ENCODE measurements around the gene SELENOI. TPM values are rescaled to one million over a fixed set of nuclear protein-coding genes. Genes with fewer than 3 reads are reported as not detected.
A peak's percentile ranks its signal among the peaks of the same experiment; 100 is the strongest.

The SELENOI gene
- total and polyA plus RNA-seq, 10 of the 15 experiments (the other 5 are each of a cell fraction or from before 2014, with no cell fraction given): 5.2 to 31.4 (median 17.4) TPM

GRCh38 chr2:26376799-26377198 lies 30.9 kb downstream of the SELENOI start:
- ChIA-PET CTCF (no interaction called here), RAD21 (ENCODE audit: unreplicated experiment) (no interaction called here), POLR2A (interaction anchor here (1.3 to 1.4 kb wide), 2 partner anchors 30 to 130 kb away, joined by 4 read pairs; partner anchors contain the start of gene ADGRF3), SMC1A (ENCODE audit: uncharacterized antibody, unreplicated experiment) (interaction anchor here (0.7 kb wide), 1 partner anchor 476 kb away, joined by 3 read pairs; no protein-coding TSS in a partner anchor)
- DNase-seq (ENCODE audit: low read depth, low spot score) (no peak), FAIRE-seq (peak; percentile 31), ATAC-seq (no peak; the same call in 2 of the 3 replicates)
- H3K79me2 ChIP-seq (ENCODE audit: control insufficient read depth, insufficient read depth, low read length): no peaks in the 10 kb centered on the region; the same call in 1 of the 2 replicates
- no peaks in the 10 kb centered on the region for H4K20me1 ChIP-seq (ENCODE audit: control insufficient read depth, insufficient read depth)
- no peak overlapping the region for H3K4me2 ChIP-seq (ENCODE audit: control insufficient read depth, insufficient read depth)
- no peak overlapping the region for H3K27ac ChIP-seq (ENCODE audit: control insufficient read depth, insufficient read depth)
- no peaks in the 10 kb centered on the region for H3K27me3 ChIP-seq (replicated peaks in 1 of 2; ENCODE audit: control insufficient read depth in 2 of 2, insufficient read depth in 2 of 2, low read length in 1 of 2)
- in situ Hi-C loops (cut with MboI): no loop called here
- no peaks in the 10 kb centered on the region; the same call in 2 of the 3 replicates for H3K9me3 ChIP-seq (replicated peaks; ENCODE audit: control insufficient read depth, insufficient read depth, low read length)
- H3K4me1 ChIP-seq (ENCODE audit: control insufficient read depth, insufficient read depth, low read length): no peaks in the 10 kb centered on the region; the same call in 1 of the 2 replicates
- intact Hi-C loops (cut with micrococcal nuclease; ENCODE audit: unreplicated experiment): no loop called here
- no peak overlapping the region for H2AFZ ChIP-seq (ENCODE audit: control insufficient read depth, low read depth, low read length)
- 100% methylated on average over 1 of the region's 1 CpG for WGBS (ENCODE audit: insufficient coverage, insufficient replicate concordance, low lambda C conversion rate, missing lambda C conversion rate)
- no TSS peak for BruUV-seq (replicated peaks)
- H3K4me3 ChIP-seq: no peak overlapping the region
- TF ChIP-seq ZNF24 (IDR thresholded peaks at IDR 0.05): peak; percentile 16; the same call in 1 of the 2 replicates
- no peak for TF ChIP-seq MLLT1 (IDR thresholded peaks at IDR 0.05)
- no peak for TF ChIP-seq ZNF592 (IDR thresholded peaks at IDR 0.05)
- TF ChIP-seq HDAC6 (IDR thresholded peaks at IDR 0.05; ENCODE audit: unreplicated experiment): no peak
- TF ChIP-seq NFYB (IDR thresholded peaks at IDR 0.05; ENCODE audit: insufficient read depth, low read depth, low read length): no peak
- TF ChIP-seq SMC3 (IDR thresholded peaks at IDR 0.05; ENCODE audit: borderline replicate concordance, low read length): no peak
- TF ChIP-seq, protein P1, sequence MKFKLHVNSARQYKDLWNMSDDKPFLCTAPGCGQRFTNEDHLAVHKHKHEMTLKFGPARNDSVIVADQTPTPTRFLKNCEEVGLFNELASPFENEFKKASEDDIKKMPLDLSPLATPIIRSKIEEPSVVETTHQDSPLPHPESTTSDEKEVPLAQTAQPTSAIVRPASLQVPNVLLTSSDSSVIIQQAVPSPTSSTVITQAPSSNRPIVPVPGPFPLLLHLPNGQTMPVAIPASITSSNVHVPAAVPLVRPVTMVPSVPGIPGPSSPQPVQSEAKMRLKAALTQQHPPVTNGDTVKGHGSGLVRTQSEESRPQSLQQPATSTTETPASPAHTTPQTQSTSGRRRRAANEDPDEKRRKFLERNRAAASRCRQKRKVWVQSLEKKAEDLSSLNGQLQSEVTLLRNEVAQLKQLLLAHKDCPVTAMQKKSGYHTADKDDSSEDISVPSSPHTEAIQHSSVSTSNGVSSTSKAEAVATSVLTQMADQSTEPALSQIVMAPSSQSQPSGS (IDR thresholded peaks at IDR 0.05; ENCODE audit: low read length): no peak
- peaks cover 0 to 10% of the 10 kb centered on the region in 2 experiments for H3K36me3 ChIP-seq (ENCODE audit: control insufficient read depth in 2 of 2, insufficient read depth in 2 of 2, low read length in 1 of 2)
- no peak overlapping the region for H3K9ac ChIP-seq (ENCODE audit: control insufficient read depth, insufficient read depth, low read length)
